Left hindlimb (tissue), 1 donor: Measurements from ENCODE around the gene IQSEC3.
"Not testable (repeated sequence)": the region's sequence is repeated elsewhere in the genome, so short reads cannot be mapped to it uniquely, and the experiment has no call there.

Experiments
- DNase-seq: peaks from one replicate; pipeline ENCODE4 v3.0.0-alpha.2; 2018

IQSEC3 gene

GRCh38 chr12:184811-185575 lies 118.4 kb downstream of the IQSEC3 start:
- no peak for DNase-seq

DNA sequence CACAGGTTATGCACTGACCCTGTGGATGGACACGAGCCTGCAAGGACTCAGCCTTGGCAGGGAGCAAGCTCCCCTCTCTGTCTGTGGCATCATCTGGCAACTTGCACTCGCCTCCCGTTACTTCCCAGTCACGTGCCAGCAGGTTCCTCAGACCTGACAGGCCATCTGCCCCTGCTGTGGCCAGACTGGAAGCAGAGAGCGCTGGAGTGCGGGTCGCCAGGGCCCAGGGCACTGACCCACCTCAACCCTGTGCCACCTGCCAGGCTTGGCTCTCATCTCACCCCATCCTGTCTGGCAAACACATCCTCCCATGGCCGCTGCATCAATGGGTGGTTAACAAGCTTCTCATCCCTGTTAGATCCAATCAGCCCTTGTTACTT lies 119.0 kb downstream of the IQSEC3 start:
- no peak for DNase-seq

- DNase-seq = no peak
Measured at GRCh38 chr12:186006-186625, 119.5 kb downstream of the IQSEC3 start.

DNA sequence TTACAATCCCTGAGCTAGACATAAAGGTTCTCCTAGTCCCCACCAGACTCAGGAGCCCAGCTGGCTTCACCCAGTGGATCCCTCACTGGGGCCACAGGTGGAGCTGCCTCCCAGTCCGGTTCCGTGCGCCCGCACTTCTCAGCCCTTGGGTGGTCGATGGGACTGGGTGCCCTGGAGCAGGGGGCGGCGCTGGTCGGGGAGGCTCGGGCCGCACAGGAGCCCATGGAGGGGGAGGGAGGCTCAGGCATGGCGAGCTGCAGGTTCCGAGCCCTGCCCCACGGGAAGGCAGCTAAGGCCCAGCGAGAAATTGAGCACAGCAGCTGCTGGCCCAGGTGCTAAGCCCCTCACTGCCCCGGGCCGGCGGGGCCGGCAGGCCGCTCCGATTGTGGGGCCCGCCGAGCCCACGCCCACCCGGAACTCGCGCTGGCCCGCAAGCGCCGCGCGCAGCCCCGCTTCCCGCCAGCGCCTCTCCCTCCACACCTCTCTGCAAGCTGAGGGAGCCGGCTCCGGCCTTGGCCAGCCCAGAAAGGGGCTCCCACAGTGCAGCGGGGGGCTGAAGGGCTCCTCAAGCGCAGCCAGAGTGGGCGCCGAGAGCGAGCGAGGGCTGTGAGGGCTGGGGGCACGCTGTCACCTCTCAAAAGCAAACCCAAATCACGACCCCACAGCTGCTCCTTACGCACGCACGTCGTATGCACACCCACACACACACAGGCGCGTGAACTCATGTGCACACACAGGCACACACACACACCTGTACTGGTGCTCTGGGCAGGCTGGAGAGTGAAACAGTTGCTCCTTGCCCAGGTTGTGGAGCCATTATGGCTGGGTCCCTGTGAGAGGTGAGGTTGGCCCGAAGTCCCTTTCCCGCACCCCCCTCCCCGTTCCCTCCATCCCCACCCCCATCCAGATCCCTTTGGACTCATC lies 121.7 kb downstream of the IQSEC3 start:
- DNase-seq = not testable (repeated sequence)

GRCh38 chr12:188910-189621 lies 122.5 kb downstream of the IQSEC3 start:
- peak; percentile 67 for DNase-seq

DNA sequence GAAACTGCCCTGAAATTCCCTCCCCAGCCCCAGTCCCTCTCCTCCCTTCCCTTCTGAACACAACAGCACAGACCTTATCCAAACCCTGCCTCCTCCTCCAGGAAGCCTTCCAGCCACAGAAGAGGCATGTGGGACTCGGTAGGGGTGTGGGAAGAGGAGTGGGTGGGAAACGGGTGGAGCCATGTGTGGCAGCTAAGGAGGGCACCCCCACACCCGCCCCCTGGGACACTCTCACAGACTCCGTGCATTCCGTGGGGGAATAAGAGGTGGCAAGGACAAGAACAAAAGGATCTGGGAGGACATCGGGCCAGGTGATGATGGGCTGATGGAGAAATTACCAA lies 123.0 kb downstream of the IQSEC3 start:
- no peak for DNase-seq

DNA sequence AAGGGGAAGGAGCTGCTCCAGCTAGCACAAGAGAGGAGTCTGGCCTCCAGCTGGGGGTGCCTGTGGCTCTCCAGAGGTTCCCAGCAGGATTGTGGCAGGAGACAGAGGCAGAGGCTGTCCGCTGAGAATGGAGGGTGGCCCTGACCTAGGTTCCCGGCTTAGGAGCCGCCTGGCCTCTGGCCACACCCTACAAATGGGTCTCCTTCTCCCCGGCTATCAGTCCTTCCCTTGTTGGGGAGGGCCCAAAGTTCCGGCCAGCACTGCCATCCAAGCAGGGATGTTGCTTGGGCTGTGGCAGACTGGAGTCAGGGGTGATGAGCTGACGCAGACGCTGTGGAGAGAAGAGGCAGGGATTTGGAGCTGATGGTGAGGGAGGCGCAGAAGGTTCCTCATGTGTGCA lies 124.3 kb downstream of the IQSEC3 start:
- DNase-seq = no peak

GRCh38 chr12:191541-191940 lies 125.0 kb downstream of the IQSEC3 start:
- no peak for DNase-seq

DNA sequence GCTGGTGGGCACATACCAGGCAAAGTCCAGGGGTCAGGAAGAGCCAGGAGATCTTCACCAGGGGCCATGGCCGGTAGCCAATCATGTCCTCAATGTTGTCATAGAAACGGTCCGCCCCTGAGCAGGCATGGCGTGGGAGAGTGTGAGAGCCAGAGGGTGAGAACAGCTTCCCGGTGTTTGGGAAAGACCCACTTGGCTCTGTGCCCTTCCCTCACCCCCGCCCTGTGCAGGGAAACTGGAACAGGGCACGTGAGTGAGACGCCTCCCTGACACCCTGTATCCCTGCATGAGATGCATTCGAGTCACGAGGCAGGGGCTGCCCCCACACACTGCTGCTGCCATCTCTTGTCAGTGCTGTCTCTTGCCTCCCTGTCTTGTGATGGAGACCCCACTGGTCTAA lies 126.7 kb downstream of the IQSEC3 start:
- DNase-seq = no peak

GRCh38 chr12:194276-194675 lies 127.7 kb downstream of the IQSEC3 start:
- no peak for DNase-seq

GRCh38 chr12:195156-195555 lies 128.6 kb downstream of the IQSEC3 start:
- DNase-seq = no peak

- DNase-seq = no peak
Measured at GRCh38 chr12:195951-196350, 129.4 kb downstream of the IQSEC3 start.

GRCh38 chr12:196436-196835 lies 129.9 kb downstream of the IQSEC3 start:
- DNase-seq = no peak

- no peak for DNase-seq
Measured at GRCh38 chr12:197347-197746, 130.8 kb downstream of the IQSEC3 start.

- no peak for DNase-seq
Measured at GRCh38 chr12:197911-198695, 131.5 kb downstream of the IQSEC3 start.

DNA sequence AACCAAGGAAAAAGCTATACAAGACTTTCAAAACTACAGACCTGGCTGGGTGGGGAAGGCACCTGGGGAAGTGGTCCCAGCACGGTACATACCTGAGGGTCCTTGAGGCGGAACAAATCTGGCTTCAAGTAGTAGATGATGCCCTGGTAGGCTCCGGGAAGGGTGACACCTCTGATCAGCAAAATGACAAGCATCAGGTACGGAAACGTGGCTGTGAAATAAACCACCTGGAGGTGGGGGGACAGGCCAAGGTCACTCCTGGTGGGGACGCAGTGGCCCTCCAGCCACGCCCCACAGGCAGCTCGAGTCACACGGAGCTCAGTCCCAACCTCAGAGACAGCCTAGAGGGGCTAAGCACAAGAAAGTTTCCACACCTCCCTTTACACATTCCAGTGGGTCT lies 132.1 kb downstream of the IQSEC3 start:
- DNase-seq = no peak

DNA sequence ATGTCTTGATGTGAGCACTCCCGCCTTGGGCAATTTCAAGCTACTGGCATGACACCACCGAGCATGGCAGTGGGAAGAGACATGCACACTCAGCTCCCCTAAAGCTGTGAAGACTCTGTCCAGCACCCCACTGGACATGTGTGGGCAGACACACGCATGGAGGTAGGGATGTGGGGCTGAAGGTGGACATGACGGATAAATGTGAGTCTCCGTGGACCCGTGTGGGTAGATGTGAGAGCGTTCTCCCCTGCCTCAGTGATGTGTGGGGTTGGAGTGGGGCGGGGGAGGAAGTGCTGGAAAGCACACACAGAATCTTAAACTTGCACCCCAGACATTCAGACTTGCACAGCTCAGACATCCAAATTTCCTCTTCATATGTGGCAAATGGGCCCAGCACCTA lies 134.8 kb downstream of the IQSEC3 start:
- DNase-seq = no peak

DNA sequence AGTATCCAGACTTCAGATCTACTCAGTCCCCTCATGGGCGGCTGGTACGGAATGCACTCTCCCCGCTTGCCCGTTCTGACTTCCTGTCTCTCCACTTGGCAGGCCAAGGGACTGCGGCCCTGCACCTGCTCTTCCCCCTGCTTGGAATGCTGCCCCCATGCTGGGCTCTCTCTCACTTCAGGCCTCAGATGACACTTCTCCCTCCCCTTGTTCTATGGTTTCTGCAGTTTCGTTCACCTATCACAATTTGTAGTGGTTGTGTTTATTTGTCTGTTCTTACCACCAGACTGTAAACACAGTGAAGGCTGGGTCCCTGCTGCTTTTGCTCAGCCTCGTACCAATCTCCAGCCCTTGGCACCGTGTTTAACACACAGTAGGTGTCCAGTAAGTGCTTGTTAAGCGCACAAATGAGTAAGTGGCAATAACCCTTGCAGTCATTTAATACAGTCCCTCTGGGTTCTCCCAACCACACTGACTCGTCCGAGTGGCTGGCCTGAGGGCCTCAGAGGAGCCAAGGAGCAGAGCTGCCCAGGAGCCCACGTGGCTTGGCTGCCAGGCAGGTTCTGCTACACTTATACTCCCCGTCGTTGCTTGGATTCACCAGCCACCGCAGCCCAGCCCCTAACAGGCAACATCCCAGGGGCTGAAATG lies 135.6 kb downstream of the IQSEC3 start:
- DNase-seq = peak; percentile 25

DNA sequence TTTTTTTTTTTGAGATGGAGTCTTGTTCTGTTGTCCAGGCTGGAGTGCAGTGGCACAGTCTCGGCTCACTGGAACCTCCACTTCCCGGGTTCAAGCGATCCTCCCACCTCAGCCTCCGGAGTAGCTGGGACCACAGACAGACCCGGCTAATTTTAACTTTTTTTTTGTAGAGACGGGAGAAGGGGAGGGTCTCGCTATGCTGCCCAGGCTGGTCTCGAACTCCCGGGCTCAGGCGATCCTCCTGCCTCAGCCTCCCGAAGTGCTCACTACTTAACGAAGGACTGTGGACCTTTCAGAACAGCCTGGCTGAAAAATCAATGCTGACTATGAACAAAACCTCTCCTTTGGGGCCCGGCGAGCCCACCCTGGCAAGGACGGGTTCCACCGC lies 136.5 kb downstream of the IQSEC3 start:
- no peak for DNase-seq

DNA sequence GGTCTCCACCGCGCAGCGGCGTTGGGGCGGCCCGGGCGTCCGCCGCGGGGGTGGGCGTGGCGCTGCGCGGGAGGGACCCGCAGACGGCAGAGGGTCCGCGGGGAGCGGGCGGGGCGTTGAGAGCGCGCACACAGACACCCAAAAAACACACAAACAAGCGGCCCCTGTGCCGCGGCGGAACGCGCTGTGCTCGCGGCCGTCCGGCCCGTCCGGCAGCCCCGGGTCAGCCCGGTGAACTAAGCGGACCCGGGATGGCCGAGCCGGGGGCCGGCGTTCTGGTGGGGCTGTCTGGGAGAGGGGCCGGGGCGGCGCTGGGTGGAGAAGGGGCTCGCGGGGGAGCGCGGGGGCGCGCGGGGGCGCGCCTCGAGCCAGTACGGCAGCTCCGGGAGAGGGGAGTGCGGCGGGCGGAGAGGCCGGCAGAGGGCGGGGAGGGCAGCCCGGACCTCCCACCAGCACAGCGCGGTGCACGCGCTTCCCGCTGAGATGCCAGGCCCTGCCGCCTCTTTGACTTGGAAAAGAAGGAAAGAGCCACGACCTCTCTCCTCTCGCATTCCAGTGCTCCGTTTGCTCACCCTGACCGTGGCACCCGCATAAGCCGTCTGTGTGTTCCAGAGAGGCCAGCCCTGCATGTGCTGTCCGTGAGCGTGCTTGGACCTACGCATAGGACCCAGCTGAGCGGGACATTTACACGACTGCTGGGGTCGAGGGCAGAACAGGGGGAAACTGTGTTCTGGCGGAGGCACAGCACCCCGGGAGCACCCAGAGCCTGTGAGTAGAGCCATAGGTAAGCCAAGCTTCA lies 137.1 kb downstream of the IQSEC3 start:
- DNase-seq = peak; percentile 50

GRCh38 chr12:204261-204678 lies 137.7 kb downstream of the IQSEC3 start:
- DNase-seq = no peak
